Stimulated activated CD4-positive, alpha-beta T cell treated with anti-CD3 and anti-CD28 coated beads, Interleukin-12 subunit alpha, Interleukin-12 subunit beta, amount 100 ng/mL, for 48 hours (primary cell): ENCODE results near the gene PPIL1.

Experiments
- DNase-seq, 3 donors: peaks; one replicate each; pipeline ENCODE4 v3.0.0-alpha.2; 2020; ENCODE audit warnings: low read depth in 2 of 3, low spot score in 1 of 3

PPIL1 gene

DNA sequence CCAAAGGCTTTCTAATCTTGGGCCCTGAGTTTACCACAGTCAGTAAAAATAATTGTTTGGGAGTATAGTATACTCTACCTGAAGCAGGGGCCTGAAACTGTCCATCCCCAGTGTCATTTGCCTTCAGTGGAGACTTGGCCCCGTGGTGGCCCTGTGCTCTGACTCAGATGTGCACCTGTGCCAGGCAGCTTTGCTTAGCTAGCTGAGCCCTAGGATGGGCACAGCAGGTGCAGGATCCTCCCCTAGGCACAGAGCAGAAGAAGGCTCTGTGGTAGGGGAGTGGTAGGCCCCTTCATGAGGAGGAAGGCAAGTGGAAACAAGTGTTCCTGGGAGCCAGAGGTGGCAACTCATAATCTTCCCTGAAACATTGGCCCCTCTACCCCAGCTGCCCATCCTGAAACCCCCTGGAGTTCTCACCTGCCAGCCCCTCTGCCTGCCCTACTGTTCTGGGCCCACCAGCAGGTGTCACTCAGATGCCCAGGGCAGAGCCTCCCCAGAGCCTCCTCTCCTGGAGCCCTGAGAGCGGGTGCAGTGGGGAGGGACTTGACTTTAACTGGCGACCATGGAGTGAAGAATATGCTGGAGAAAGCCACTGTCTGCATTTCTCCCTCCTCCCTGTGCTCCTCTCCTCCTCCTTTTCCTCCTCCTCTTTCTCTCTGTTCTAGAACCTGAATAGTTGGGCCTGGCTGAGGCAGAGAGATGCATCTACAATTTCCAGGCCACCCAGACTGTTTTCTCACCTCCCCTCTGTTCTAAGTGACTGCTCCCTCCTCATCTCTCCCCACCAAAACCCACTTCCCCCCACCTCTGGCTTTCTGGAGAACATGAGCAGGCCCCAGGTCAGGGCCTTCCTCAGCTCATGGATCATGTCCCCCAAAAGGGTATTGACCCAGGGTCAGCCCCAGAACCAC is 38.2 kb downstream of the PPIL1 start:
- no peak for DNase-seq

DNA sequence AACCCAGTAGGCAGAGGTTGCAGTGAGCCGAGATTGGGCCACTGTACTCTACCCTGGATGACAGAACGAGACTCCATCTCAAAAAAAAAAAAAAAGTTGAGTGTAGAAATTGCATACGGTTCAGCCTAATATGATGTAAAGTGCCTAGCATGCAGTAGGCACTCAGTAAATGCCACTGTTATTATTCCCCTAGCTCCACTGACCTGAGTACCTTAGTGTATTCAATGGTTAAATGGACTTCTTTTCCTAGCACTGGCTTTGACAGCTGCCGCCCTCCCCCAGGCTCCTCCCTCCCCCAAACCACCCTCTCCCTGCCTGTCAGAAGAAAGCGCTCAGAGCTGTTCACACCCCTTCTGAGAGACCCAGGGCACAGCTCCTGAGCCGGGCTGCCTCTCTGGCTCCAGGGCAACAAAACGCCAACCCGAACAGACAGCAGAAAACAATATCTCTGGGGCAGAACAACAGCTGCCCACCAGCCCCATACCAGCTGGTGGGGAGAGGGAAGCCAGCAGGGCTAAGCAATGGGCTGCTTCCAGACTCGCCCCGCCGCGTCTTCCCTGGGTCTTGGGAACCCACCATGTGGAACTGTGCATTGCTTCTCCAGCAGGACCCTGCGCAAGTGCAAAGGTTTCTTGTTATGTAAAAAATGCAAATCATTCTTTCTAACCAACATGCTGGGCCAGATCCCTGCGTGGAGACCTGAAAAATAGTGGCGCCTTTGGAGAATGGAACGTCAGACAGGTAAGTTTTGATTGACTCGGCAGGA is 39.8 kb downstream of the PPIL1 start:
- DNase-seq = no peak

DNA sequence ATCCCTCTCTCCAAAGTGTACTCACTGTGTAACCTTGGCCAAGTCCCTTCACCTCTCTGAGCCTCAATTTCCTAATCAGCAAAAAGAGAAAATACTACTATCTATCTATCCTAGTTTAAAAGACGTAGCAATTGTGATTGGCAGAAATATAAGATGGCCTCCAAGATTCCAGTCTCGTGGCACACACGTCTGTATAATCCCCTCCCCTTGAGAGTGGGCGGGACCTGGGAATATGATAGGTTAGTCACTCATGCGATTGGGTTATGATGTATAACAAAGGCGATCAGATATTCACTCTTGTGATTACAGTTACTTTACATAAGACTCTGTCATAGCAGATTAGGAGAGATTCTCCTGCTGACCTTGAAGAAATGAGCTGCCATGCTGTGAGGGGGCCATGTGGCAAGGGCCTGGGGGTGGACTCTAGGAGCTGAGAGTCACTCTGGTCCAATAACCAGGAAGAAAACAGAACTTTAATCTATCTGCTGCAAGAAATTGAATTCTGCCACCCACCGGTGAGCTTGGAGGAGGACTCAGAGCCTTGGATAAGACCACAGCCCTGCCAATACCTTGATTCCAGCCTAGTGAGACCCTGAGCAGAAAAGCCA is 41.3 kb downstream of the PPIL1 start:
- DNase-seq = no peak

DNA sequence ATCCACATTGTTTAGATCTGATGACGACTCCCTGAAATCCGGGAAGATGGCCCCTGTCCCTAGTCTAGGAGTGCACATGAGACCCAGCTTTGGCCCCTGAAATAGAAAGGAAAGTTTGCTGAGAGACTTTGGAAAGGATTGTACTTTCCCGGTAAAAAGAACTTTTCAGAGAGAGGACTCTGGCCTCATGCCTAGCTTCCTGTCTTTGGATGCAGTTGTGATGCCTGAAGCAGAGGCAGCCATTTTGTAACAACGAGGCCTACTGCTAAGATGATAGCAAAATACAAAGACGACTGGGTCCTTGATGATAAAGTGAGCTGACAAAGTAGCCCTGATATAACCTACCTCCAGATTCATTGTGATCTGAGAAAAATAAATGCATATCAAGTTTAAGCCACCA is 42.3 kb downstream of the PPIL1 start:
- DNase-seq = no peak

DNA sequence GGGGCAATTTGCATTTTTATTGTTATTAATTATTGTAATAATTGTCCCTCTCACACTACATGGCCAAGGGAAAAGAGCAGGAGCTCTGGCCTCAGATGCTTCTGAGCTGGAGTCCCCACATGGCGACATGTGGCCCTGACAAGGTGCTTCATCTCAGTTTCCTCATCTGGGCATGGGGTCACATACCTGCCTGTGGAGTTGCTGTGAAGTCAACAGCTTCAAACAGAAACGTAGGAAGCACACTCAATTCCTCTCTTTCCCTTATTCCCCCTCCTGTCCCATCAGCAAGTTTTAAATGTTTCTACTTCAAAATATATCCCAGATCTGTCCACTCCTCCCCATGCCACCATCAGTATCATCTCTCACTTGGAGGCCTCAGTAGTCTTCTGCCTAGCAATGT is 44.0 kb downstream of the PPIL1 start:
- DNase-seq = no peak

DNA sequence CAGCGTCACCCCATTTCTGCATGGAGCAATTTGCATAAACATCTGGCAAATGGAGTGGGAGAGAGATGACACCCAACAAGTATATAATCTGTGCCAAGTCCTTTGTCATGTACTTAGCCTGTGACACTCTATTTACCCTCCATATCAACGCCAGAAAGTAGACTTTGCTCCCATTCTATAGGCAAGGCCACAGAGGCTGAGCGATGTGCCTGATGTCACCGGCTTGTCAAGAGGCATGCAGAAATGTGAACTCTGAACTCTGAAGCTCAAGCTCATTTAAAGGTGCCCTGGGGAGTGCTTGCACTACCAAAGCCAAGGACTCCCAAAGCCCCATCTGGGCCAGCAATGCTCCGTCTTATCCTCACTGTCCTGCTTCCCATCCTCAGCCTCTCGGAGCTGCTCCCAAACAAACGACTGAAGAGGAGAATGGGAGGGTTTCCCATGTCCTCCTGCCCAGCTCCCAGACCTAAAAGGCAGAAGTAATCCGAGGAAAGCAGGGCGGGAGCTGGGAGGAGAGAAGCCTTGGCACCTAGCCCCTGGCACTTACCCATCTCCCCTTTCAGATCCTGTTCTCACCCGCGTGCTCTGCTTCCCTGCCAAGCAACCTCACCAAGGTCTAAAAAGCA is 44.6 kb downstream of the PPIL1 start:
- no peak for DNase-seq

DNA sequence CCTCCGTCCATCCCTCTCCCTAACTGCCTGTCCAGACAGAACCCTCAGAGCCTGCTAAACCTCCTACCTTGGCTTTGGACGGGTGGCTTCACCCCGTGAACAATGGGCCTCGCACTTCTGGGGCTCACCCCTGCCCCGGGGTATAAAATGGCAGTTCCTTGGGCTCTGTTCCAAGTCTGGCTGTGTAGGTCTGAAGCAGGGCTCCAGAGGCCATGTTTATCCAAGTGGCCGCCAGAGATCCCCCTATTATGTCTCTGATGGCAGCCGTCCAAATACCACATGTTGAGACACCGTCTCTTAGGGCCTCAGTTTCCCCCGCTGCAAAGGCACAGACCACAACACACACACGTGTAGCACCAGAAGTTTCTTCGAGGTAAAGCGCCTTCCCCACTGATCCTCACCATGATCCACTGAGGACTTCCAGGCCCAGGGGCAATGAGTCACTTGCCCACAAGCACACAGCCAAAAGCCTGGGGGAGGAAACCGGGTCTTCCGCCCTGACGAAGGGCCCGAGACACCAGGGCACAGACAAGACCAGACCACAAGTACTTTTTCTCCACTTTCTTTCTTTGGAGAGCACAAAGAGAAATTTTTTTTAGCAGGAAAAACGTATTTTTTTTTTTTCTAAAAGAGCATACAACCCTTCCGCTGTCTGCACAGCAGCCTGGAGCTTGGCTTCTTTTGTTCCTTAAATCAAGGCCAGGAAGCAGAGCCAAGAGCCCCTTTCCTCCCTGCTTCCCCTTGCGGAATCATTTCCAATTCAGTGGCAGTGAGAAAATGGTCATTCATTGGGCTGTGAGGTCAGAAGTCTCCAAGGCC is 47.1 kb downstream of the PPIL1 start:
- no peak for DNase-seq

DNA sequence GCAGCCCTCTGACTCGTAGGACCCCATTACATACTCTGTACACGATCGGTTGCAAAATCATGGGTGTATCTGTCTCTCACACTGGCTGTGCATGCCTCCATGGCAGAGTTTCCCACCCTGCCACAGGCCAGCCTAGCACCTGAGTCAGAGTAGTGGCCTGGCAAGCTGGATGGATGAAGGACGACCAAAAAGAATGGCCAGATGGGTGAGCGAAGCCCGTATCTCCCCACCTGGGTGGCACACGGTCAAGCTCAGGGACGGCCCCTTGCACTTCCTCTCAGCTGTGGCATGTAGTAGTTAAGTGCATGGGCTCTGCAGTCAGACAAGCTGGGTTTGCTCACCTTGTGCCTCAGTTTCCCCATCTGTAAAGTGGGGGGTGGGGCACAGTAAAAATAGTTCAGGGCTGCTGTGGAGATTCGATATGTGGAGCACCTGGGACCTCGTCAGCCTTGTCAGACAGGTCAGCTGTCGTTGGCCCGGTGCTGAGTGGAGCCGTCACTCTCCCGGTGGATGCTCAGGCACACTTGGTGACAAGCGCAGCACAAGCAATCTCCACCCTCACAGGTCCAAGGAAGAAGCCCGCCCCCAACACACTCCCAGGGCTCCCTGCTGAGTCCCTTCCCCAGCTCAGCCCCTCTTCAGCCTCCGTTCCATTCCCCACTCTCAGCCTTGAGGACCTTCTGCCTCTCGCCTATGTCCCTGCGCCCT is 47.9 kb downstream of the PPIL1 start:
- DNase-seq = no peak

DNA sequence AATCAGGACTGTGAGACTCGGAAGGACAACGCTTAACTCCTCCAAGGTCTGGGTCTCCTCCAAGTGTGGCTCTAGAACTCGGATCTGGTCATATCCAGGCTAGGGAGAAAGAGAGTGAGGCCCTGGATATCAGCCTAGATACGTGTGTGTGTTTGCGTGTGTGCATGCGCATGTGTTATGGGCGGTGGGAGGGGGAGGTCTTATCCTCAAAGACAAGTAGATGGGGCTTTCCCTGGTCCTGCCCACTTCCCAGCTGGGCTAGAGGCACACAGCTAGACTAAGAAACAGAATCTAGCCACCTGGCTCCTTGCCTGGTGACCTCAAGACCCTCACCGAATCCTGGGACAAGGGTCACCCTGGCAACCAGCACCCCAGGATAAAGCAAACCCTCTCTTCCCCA is 48.6 kb downstream of the PPIL1 start:
- no peak for DNase-seq

DNA sequence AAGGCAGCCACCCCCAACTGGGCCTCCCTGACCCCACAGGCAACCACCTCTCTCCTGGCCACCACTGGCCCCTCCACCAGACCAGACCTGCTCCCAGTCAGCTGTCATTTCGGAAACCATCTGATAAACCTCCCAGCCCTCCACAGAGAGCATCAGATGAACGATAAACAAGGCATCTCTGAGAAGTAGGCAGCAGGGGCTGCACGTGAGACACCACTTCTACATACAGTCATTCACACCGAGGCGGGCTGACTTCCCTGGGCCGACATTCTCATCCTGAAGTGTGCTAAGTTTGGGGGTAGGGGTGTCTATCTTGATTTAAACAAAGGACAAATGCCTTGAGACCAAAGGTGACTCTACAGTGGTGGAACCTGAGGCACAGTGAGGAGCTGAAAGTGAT is 49.2 kb downstream of the PPIL1 start:
- no peak for DNase-seq

DNA sequence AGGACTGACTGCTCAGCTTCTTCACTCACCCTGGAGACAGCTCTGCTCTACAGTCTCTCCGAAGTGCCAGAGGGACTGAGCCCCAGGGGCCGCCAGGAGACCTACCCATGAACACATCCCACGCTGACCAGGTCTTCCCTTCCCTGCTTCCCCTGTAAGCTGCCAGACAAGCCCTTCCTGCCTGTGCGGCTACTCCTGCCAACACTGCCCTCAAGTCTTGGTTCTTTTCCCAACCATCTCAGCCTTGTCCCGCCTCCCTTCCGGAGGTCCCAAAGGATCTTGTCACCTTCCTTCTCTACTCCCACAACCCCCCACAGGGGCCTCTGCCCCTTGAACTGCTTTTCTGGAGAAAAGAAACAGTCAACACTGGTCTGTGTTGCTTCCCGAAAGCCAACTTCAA is 50.4 kb downstream of the PPIL1 start:
- DNase-seq = no peak

DNA sequence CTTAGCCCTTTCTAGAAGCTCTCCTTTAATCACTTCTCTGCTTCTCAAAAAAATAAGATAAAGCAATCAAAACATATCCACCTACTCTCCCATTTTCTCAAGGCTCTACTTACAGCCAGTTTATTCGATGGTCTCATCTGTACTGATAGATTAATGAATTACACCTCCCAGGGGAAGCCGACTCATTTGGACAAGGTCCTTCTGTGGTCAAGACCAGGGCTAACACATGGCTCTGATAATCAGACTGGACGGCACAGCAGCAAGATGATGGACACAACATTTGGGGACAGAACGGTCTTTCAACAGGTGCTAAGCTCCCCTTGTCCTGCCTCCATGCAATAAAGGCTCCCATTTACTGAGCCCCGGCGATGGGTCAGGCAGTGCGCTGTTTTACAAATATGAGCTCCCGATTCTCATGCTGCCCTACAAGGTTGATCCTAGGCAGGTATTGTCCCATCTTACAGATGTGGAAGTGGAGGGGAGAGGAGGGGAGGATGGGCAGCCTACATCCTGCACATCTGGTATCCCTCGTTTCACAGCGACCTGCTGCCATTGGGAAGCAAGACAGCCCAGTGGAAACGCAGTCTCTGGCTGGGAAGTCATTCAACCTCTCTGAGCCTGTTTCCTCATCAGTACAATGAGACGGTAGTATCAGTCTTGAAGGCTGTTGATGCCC is 51.0 kb downstream of the PPIL1 start:
- DNase-seq = no peak

DNA sequence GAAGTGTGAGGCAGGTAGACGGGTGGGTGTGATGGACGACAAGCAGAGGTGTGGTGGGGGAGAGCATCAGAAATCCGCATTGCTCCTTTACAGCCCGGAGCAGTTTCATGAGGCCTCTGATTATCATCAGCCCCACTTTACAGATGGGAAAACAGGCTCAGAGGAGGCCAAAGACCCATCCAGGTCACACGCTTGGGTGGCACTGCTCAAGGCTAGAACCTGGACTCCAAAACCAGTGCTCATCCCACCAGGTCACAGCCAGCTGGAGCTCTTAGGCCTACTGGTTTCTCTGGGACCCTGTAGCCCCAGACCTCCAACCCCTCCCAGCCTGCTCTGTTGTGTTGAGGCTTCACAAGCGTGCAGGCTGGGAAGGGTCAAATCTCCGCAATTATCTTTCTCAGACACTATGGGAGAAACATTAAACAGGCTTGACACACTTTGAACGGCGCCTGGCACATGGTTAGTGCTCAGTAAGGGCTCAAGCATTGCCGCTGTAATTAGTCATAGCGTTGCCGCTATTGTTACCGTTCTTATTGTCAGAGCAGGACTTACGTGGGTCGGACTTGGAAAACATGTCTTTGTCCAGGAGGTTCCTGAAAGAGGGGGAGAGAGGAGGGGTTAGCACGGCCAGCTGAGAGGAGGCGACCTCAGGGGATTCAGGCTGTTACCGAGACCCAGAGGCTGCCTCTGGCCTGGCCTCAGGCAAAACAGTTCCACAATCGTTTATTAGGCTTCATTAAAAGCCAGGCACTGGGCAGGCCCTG is 51.9 kb downstream of the PPIL1 start:
- DNase-seq = no peak

DNA sequence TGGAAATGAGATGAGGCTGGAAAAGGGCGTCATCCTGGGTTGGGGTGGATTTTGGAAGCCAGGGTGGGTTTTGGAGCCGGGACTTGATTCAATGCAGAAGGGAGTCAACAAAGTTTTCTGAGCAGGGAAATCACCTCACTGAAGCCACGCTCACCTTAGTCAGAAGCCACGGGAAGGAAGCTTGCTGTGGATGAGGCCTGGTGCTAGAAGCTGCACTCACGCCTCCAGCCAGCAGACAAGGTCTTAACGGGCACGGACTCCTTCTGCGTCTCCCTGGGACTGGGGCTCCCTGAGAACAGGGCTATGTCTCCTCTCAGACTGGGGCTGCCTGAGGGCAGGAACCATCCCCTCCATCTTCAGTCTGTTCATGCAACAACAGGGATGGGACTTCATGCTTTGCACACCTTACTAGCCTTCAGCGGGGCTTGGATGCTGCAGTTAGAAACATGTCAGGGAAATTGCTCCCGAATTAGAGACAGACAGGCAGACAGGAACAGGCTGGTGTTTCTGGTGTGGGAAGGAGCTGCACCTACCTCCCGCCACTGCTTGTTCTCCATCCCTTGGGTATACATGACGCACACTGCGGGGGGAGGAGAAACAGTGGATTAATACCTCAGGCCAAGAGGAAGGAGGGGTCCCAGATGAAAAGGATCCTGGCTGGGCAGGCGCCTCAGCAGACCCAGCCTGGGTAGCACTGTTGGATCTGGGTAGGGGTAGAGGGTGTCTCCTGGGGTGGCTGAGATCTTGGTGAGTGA is 52.8 kb downstream of the PPIL1 start:
- DNase-seq = no peak

DNA sequence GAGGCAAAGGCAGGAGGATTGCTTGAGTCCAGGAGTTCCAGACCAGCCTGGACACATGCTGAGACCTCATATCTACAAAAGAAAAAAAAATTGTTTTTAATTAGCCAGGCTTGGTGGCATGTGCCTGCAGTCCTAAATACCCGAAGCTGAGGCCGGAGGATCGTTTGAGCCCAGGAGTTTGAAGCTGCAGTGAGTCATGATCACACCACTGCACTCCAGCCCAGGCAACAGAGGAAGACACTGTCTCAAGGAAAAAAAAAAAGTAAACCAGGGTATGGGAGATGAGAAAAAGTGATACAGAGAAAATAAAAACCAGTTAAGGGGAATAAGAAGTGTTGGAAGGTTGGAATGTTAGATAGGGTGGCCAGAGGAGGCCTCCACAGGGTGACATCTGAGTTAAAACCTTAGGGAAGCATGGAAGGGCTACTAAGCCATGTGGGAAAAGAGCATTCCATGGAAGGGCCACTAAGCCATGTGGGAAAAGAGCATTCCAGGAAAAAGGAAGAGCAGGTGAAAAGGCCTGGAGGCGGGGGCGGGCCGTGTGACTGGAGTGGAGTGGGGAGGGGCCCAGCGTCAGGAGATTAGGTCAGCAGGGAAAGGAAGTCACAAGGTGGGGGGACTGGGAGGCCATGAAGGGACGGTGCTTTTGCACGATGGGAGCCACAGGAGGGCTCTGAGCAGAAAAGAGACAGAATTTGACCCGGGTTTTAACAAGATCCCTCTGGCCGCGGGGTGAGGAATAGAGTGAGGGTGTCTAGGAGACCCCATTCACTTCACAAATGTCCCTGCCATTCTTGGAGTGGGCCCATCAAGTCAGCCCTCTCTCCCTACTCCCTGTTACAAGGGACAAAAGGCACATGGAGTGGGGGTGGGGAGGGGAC is 53.7 kb downstream of the PPIL1 start:
- DNase-seq = no peak

DNA sequence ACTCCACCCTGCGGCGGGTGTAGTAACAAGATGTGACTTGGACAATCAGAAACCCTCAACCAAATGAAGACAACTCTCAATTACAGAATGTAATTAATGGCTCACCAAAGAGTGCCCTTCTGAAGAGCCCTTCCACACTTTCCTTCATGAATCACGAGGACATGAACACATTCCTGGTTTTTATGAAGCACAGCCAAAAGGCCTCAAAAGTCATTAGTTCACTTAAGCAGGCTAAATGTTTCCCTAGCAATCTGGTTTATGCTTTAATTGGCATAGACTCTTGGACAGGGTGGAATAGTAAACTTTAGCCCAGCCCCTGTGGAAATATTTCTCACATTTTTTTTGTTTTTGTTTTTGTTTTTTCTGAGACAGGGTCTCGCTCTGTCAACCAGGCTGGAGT is 55.8 kb downstream of the PPIL1 start:
- no peak for DNase-seq

DNA sequence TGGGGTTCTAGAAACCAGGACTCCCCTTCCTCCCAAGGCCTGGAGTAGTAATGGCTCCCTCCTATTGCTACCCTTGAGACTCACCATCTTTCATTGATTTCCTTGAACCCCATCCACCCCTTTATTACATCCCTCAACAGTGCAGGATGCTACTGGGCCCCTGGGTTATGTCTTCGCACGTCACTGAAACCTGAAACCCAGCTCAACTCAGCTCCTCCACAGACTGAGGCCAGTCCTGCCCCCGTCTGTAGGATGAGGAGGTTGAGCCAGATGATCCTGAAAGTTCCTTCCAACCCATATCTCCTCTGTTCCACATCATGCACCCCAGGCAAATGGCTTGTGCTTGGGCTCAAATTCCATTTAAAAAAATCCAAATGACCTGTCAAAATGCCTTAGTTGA is 56.8 kb downstream of the PPIL1 start:
- no peak for DNase-seq
